Activated CD4-positive, CD25-positive, alpha-beta regulatory T cell (primary cell): Measurements from ENCODE around the gene SLC15A3.

ENCODE experiments used
- DNase-seq, 4 experiments: peaks; one replicate each; lab custom pipeline; 2025; lab: John Stamatoyannopoulos, UW

Gene SLC15A3

GRCh38 chr11:60945295-60945667 lies 6.7 kb downstream of the SLC15A3 start:
- DNase-seq, result no peak

- DNase-seq, result no peak
Observed at GRCh38 chr11:60944490-60945294, 7.3 kb downstream of the SLC15A3 start.

- no peak for DNase-seq
Observed at GRCh38 chr11:60942970-60943565, 8.9 kb downstream of the SLC15A3 start.

- no peak for DNase-seq
Observed at GRCh38 chr11:60942219-60942618, 9.8 kb downstream of the SLC15A3 start.

- no peak for DNase-seq
Observed at GRCh38 chr11:60941371-60942119, 10.4 kb downstream of the SLC15A3 start.

GRCh38 chr11:60939855-60940254 lies 12.1 kb downstream of the SLC15A3 start:
- DNase-seq, result no peak

- DNase-seq, result no peak
Observed at GRCh38 chr11:60939301-60939700, 12.7 kb downstream of the SLC15A3 start.

GRCh38 chr11:60938500-60938899 lies 13.5 kb downstream of the SLC15A3 start:
- DNase-seq, result no peak

GRCh38 chr11:60937811-60938210 lies 14.2 kb downstream of the SLC15A3 start:
- no peak for DNase-seq

- no peak for DNase-seq
Observed at GRCh38 chr11:60937144-60937527, 14.8 kb downstream of the SLC15A3 start.

- DNase-seq, result no peak
Observed at GRCh38 chr11:60936467-60937143, 15.4 kb downstream of the SLC15A3 start.

- DNase-seq, result no peak
Observed at GRCh38 chr11:60935676-60936442, 16.1 kb downstream of the SLC15A3 start.

- no peak for DNase-seq
Observed at GRCh38 chr11:60934790-60935605, 17.0 kb downstream of the SLC15A3 start.

- DNase-seq, result no peak
Observed at GRCh38 chr11:60934124-60934789, 17.7 kb downstream of the SLC15A3 start.

- DNase-seq, result no peak
Observed at GRCh38 chr11:60933416-60934123, 18.4 kb downstream of the SLC15A3 start.

- DNase-seq, result no peak
Observed at GRCh38 chr11:60932605-60933356, 19.2 kb downstream of the SLC15A3 start.

GRCh38 chr11:60931917-60932316 lies 20.1 kb downstream of the SLC15A3 start:
- no peak for DNase-seq

- DNase-seq, result no peak
Observed at GRCh38 chr11:60930394-60930793, 21.6 kb downstream of the SLC15A3 start.

GRCh38 chr11:60929764-60930163 lies 22.2 kb downstream of the SLC15A3 start:
- no peak for DNase-seq
